Thyroid gland (tissue), 4 donors: ENCODE measurements around the gene CLMP. TPM values are rescaled to one million over a fixed set of nuclear protein-coding genes. Genes with fewer than 3 reads are reported as not detected.
A peak's percentile ranks its signal among the peaks of the same experiment; 100 is the strongest.

Source experiments
- DNase-seq, 2 donors: peaks; one replicate each; pipeline ENCODE4 v3.0.0-alpha.2; 2019
- H3K27ac ChIP-seq, 3 donors: fragments of 200-600 bp; sonication (generic); 1 replicate in 2 of 3; 2 replicates in 1 of 3; pipeline ENCODE4 v1.5.1; 2016 to 2019; ENCODE audit warnings: mild to moderate bottlenecking in 1 of 3, moderate library complexity in 1 of 3
- H3K27me3 ChIP-seq: fragments of 200-600 bp; sonication (generic); one replicate; pipeline ENCODE4 v1.5.1; 2019
- H3K36me3 ChIP-seq, 2 donors: fragments of 200-600 bp; sonication (generic); one replicate each; pipeline ENCODE4 v1.5.1; 2016 to 2019
- H3K4me1 ChIP-seq, 2 donors: fragments of 200-600 bp; sonication (generic); one replicate each; pipeline ENCODE4 v1.5.1; 2017 to 2019
- H3K4me3 ChIP-seq, 3 donors: fragments of 200-600 bp; sonication (generic); replicated peaks in 1 of 3; 1 replicate in 2 of 3; 2 replicates in 1 of 3; pipeline ENCODE4 v1.5.1; 2016; ENCODE audit warnings: mild to moderate bottlenecking in 1 of 3
- H3K9me3 ChIP-seq: fragments of 200-600 bp; sonication (generic); one replicate; pipeline ENCODE4 v1.5.1; 2017
- POLR2A ChIP-seq, 2 donors: fragments of 450-650 bp; IDR thresholded peaks; one replicate each; pipeline ENCODE4 v1.6.1; 2017; ENCODE audit warnings: antibody characterized with exemption in 2 of 2, mild to moderate bottlenecking in 2 of 2, moderate library complexity in 1 of 2
- WGBS, 2 donors: methylation state at CpG; one replicate each; pipeline ENCODE4 v1.1.5; 2017; 5-methylcytosine and 5-hydroxymethylcytosine counted together
- intact Hi-C: fragments of 100-400 bp; cut with DNase I; formaldehyde crosslinking; loops from one replicate; pipeline ENCODE4 v1.15.1; 2023
- total RNA-seq, 4 donors: library from RNA; depleted of rRNA; stranded (reverse); fragments of >200 nt; gene quantifications; one replicate each; pipeline ENCODE4 v1.2.3, GENCODE V29; 2016
- TF ChIP-seq, protein P1 (sequence below), 6 experiments: fragments of 200-600 bp in 3 of 6; fragments of 450-650 bp in 3 of 6; sonication (generic) in 3 of 6; IDR thresholded peaks; one replicate each; pipeline ENCODE4 v1.5.1; 2016 to 2019; ENCODE audit warnings: antibody characterized with exemption in 6 of 6, mild to moderate bottlenecking in 2 of 6, inconsistent platforms in 1 of 6, moderate library complexity in 1 of 6

CLMP gene
- total RNA-seq, 4 donors from 2014 or later = 4.9 to 13.2 (median 9.3) TPM

DNA sequence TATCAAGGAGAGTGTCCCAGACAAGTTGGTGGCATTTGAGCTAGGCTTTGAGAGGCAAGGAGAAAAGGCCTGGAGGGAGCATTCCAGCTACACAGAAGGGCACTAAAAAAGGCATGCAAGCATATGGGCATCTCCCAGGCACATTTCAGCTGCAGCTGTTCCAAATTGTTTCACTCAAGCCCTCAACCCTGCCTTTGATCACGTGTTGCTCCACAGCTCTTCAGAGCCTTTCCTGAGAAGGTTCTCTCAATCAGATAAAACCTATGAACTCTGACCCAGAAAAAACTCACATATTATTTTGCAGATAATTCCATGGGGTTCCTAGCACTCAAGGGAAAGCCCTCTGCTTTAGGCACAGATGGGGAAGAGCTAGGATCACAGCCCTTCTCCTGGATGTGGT lies 108.7 kb downstream of the CLMP start:
- 29 to 56% methylated on average over 1 of the region's 1 CpG for WGBS, 2 donors
- TF ChIP-seq POLR2A (IDR thresholded peaks at IDR 0.05) = no peak
- no peaks in the 10 kb centered on the region for H3K27me3 ChIP-seq
- intact Hi-C loops = no loop called here
- no peak overlapping the region for H3K27ac ChIP-seq
- no peaks in the 10 kb centered on the region for H3K36me3 ChIP-seq
- H3K9me3 ChIP-seq = no peaks in the 10 kb centered on the region
- DNase-seq = peak; percentile 48 to 53
- H3K4me1 ChIP-seq = peaks cover 0 to 10% of the 10 kb centered on the region in 2 donors
- H3K4me3 ChIP-seq = no peak overlapping the region

DNA sequence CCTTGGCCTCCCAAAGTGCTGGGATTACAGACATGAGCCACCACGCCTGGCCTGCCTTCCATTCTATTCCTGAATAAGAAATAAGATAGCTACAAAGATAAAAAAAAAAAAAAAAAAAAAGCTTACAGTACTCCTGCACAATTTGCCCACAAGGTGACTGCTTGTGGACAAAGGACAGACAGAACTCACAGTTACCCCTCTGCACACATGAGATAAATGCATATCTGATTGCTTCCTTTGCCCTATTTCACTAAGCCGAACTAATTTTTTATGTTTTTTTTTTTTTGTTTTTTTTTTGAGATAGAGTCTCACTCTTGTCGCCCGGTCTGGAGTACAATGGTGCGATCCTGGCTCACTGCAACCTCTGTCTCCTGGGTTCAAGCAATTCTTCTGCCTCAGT lies 109.6 kb downstream of the CLMP start:
- intact Hi-C loops = no loop called here
- DNase-seq = no peak
- no peaks in the 10 kb centered on the region for H3K27me3 ChIP-seq
- peaks cover 0 to 10% of the 10 kb centered on the region in 2 donors for H3K4me1 ChIP-seq
- H3K36me3 ChIP-seq = no peaks in the 10 kb centered on the region
- 95 to 100% methylated on average over 5 of the region's 5 CpGs for WGBS, 2 donors
- H3K9me3 ChIP-seq = no peaks in the 10 kb centered on the region
- H3K4me3 ChIP-seq = no peak overlapping the region
- no peak for TF ChIP-seq POLR2A (IDR thresholded peaks at IDR 0.05)
- TF ChIP-seq, protein P1, sequence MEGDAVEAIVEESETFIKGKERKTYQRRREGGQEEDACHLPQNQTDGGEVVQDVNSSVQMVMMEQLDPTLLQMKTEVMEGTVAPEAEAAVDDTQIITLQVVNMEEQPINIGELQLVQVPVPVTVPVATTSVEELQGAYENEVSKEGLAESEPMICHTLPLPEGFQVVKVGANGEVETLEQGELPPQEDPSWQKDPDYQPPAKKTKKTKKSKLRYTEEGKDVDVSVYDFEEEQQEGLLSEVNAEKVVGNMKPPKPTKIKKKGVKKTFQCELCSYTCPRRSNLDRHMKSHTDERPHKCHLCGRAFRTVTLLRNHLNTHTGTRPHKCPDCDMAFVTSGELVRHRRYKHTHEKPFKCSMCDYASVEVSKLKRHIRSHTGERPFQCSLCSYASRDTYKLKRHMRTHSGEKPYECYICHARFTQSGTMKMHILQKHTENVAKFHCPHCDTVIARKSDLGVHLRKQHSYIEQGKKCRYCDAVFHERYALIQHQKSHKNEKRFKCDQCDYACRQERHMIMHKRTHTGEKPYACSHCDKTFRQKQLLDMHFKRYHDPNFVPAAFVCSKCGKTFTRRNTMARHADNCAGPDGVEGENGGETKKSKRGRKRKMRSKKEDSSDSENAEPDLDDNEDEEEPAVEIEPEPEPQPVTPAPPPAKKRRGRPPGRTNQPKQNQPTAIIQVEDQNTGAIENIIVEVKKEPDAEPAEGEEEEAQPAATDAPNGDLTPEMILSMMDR (IDR thresholded peaks at IDR 0.05) = no peak
- no peak overlapping the region for H3K27ac ChIP-seq

DNA sequence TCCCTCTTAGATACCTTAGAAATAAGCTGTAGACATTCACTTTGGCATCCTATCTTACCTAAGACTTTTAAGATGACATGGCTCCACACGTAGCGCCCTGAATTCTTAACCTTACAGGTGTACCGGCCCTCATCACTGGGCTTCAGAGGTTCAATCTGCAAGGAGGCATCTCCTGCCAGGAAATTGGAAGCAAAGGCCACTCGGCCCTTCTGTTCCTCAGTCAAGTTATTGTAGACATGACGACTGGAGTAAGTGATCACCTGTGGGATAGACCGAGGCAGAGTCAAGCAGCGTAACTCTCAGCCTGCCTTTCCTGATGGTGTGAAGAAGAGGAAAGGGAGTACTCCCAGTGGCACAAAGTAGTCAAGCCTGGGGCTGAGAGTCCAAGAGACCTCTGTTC lies 110.6 kb downstream of the CLMP start:
- intact Hi-C loops = no loop called here
- no peak for DNase-seq
- TF ChIP-seq POLR2A (IDR thresholded peaks at IDR 0.05) = no peak
- TF ChIP-seq, protein P1 (IDR thresholded peaks at IDR 0.05) = no peak
- Histone ChIP-seq H3K4me1 (peaks cover 0 to 10% of the 10 kb centered on the region in 2 donors), H3K4me3 (no peak overlapping the region), H3K27me3 (no peaks in the 10 kb centered on the region), H3K9me3 (no peaks in the 10 kb centered on the region), H3K36me3 (no peaks in the 10 kb centered on the region), H3K27ac (no peak overlapping the region)
- 96% methylated on average over 7 of the region's 7 CpGs for WGBS, 2 donors

DNA sequence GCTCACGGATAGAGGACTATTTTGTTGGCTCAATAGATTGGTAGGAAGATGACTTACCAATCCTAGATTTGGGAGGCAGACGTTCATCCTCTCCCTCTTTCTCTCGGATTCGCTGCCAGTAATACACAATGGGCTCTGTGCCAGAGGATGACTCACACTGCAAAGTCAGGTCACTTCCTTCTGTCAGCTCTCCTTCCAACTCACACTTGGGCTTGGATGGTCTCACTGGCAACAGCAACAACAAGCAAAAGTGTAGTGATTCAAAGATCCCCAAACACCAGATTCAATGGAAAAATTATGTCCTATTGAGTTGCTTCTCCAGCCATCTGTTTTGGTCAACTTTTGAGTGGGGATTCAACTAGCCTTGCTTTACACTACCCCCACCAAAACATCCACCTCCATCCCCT lies 111.4 kb downstream of the CLMP start:
- H3K9me3 ChIP-seq = no peaks in the 10 kb centered on the region
- WGBS, 2 donors = 44 to 55% methylated on average over 4 of the region's 4 CpGs
- no peak for TF ChIP-seq POLR2A (IDR thresholded peaks at IDR 0.05)
- TF ChIP-seq, protein P1 (IDR thresholded peaks at IDR 0.05) = no peak
- H3K27me3 ChIP-seq = no peaks in the 10 kb centered on the region
- H3K36me3 ChIP-seq = no peaks in the 10 kb centered on the region
- intact Hi-C loops = no loop called here
- H3K27ac ChIP-seq = peak overlapping the region in 2 of 3 donors; percentile 6 to 56
- H3K4me1 ChIP-seq = peaks cover 0 to 10% of the 10 kb centered on the region in 2 donors
- DNase-seq = peak; percentile 61 to 76
- H3K4me3 ChIP-seq = no peak overlapping the region

DNA sequence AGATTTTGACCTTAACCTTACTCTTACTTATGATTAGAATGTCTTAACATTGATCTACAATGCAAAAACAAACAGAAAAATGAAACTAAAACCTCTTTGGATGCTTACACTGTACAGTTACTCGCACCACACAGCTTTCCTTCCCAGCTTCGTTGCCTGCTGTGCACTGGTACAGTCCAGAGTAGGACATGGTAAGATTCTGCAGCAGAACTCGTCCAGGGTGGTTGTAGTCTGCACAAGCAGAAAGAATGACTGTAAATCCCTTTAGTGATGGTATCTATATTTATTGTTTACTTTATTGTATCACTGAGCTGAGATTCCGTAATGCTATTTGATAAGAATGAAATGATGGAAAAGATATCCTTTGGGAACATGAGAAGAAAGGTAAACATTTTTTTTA lies 112.1 kb downstream of the CLMP start:
- H3K4me1 ChIP-seq = peaks cover 0 to 10% of the 10 kb centered on the region in 2 donors
- no peaks in the 10 kb centered on the region for H3K9me3 ChIP-seq
- TF ChIP-seq, protein P1 (IDR thresholded peaks at IDR 0.05) = no peak
- no peak for TF ChIP-seq POLR2A (IDR thresholded peaks at IDR 0.05)
- peak overlapping the region in 1 of 3 donors; percentile 56 for H3K27ac ChIP-seq
- H3K27me3 ChIP-seq = no peaks in the 10 kb centered on the region
- WGBS, 2 donors = 75 to 83% methylated on average over 4 of the region's 4 CpGs
- intact Hi-C loops = no loop called here
- no peaks in the 10 kb centered on the region for H3K36me3 ChIP-seq
- H3K4me3 ChIP-seq = no peak overlapping the region
- DNase-seq = no peak

DNA sequence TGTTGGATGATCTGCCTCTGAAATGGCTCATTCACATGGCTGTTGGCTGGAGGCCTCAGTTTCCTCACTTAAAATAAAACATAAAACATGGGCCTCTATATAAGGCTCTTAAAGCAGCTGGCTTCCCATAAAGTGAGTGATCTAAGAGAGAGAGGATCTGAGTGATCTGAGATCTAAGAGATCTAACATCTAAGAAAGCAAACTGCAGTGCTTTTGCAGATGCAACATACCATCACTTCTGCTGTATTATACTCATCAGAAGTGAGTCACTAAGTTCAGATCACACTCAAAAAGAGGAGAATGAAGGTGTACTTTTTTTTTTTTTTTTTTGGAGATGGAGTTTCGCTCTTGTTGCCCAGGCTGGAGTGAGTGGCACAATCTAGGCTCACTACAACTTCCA lies 115.0 kb downstream of the CLMP start:
- 100% methylated on average over 1 of the region's 1 CpG for WGBS, 2 donors
- Histone ChIP-seq H3K4me1 (no peaks in the 10 kb centered on the region), H3K4me3 (no peak overlapping the region), H3K27ac (no peak overlapping the region), H3K27me3 (no peaks in the 10 kb centered on the region), H3K9me3 (no peaks in the 10 kb centered on the region), H3K36me3 (no peaks in the 10 kb centered on the region)
- DNase-seq = no peak
- intact Hi-C loops = no loop called here
- TF ChIP-seq, protein P1 (IDR thresholded peaks at IDR 0.05) = no peak
- TF ChIP-seq POLR2A (IDR thresholded peaks at IDR 0.05) = no peak
